Central memory CD8-positive, alpha-beta T cell (primary cell): Measurements from ENCODE around the gene R3HDM4.
"Not testable (repeated sequence)": the region's sequence is repeated elsewhere in the genome, so short reads cannot be mapped to it uniquely, and the experiment has no call there.

ENCODE experiments used
- ATAC-seq: fragments of 150-1000 bp; cut with Tn5 transposase; replicated peaks from 2 replicates; pipeline ENCODE4 v1.10.0; 2022; ENCODE audit warnings: mild to moderate bottlenecking, moderate FRiP score, moderate number of reproducible peaks; ENCODE audit not compliant: poor library complexity, severe bottlenecking; ENCODE audit errors: extremely low read depth
- DNase-seq, 2 donors: peaks; one replicate each; pipeline ENCODE4 v3.0.0; 2021; ENCODE audit warnings: low spot score in 2 of 2
- H3K27ac Mint-ChIP-seq: one replicate; pipeline ENCODE4 v1.8.0; 2022; ENCODE audit warnings: low read depth, mild to moderate bottlenecking, moderate library complexity, mixed read lengths
- H3K27me3 Mint-ChIP-seq: one replicate; pipeline ENCODE4 v1.8.0; 2022; ENCODE audit warnings: mixed read lengths
- H3K36me3 Mint-ChIP-seq: one replicate; pipeline ENCODE4 v1.8.0; 2022; ENCODE audit warnings: mild to moderate bottlenecking, moderate library complexity, mixed read lengths; ENCODE audit not compliant: insufficient read depth
- H3K4me1 Mint-ChIP-seq: one replicate; pipeline ENCODE4 v1.8.0; 2022; ENCODE audit warnings: mixed read lengths
- H3K4me3 Mint-ChIP-seq: one replicate; pipeline ENCODE4 v1.8.0; 2022; ENCODE audit warnings: mild to moderate bottlenecking, moderate library complexity, mixed read lengths
- H3K9me3 Mint-ChIP-seq: one replicate; pipeline ENCODE4 v1.8.0; 2022; ENCODE audit warnings: mixed read lengths

R3HDM4 gene

DNA sequence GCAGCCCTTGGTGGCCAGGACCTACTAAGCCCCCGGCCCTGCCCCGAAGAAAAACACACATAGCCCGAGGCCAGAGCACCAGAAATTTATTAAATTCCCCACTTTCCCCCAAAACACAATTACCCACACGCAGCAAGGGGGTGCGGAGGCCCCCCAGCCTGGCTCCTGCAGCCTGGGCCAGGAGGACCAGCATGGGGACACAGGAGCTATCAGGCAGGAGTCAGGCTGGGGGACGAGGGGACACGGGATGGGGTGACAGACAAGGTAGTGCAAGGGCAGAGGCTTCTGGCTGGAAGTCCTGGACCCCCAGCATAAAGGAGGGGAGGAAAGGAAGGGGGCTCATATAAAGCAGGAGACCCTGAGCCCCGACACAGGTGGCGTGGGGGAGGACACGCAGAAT lies 16.6 kb downstream of the R3HDM4 start:
- peak overlapping the region; percentile 19 for H3K27ac Mint-ChIP-seq
- H3K4me1 Mint-ChIP-seq = peaks cover 19% of the 10 kb centered on the region

GRCh38 chr19:892894-893689 lies 19.9 kb downstream of the R3HDM4 start, which contains the start of the genes MED16 and RNU6-9:
MED16 (minus strand) TSS chr19:893187; CDS start chr19:891131, 2,056 bp downstream.
RNU6-9 (plus strand) TSS chr19:893484.
- Mint-ChIP-seq H3K4me1 (peaks cover 24% of the 10 kb centered on the region), H3K9me3 (no peaks in the 10 kb centered on the region), H3K27ac (peak within 1 kb of the TSS; percentile 100), H3K4me3 (peak within 1 kb of the TSS; percentile 95), H3K27me3 (no peaks in the 10 kb centered on the region), H3K36me3 (peaks cover 41% of the 10 kb centered on the region)
- ATAC-seq (peak; percentile 95), DNase-seq (peak; percentile 80 to 91)

More for the DNA sequence above, 16.6 kb downstream of the R3HDM4 start:
- no peak for ATAC-seq
- no peaks in the 10 kb centered on the region for H3K9me3 Mint-ChIP-seq
- no peaks in the 10 kb centered on the region for H3K27me3 Mint-ChIP-seq
- no peak overlapping the region for H3K4me3 Mint-ChIP-seq
- no peak for DNase-seq
- H3K36me3 Mint-ChIP-seq = peaks cover 48% of the 10 kb centered on the region

GRCh38 chr19:892243-892893 lies 20.7 kb downstream of the R3HDM4 start:
- Mint-ChIP-seq H3K4me3 (peak overlapping the region; percentile 95), H3K27ac (peak overlapping the region; percentile 100), H3K27me3 (no peaks in the 10 kb centered on the region), H3K36me3 (peaks cover 36% of the 10 kb centered on the region), H3K4me1 (peaks cover 24% of the 10 kb centered on the region), H3K9me3 (no peaks in the 10 kb centered on the region)
- DNase-seq = no peak
- ATAC-seq = peak; percentile 6

- Mint-ChIP-seq H3K27ac (peak overlapping the region; percentile 100), H3K36me3 (peaks cover 35% of the 10 kb centered on the region), H3K4me3 (peak overlapping the region; percentile 95), H3K4me1 (peaks cover 24% of the 10 kb centered on the region)
- H3K27me3 Mint-ChIP-seq, ATAC-seq, H3K9me3 Mint-ChIP-seq, DNase-seq: not testable (repeated sequence)
Observed at GRCh38 chr19:891421-892200, 21.4 kb downstream of the R3HDM4 start.

- Mint-ChIP-seq H3K36me3 (peaks cover 29% of the 10 kb centered on the region), H3K9me3 (no peaks in the 10 kb centered on the region), H3K27me3 (no peaks in the 10 kb centered on the region), H3K4me3 (peak overlapping the region; percentile 78), H3K27ac (peak overlapping the region; percentile 76), H3K4me1 (peaks cover 24% of the 10 kb centered on the region)
- ATAC-seq = no peak
- DNase-seq = no peak
Observed at GRCh38 chr19:890831-891230, 22.2 kb downstream of the R3HDM4 start.

DNA sequence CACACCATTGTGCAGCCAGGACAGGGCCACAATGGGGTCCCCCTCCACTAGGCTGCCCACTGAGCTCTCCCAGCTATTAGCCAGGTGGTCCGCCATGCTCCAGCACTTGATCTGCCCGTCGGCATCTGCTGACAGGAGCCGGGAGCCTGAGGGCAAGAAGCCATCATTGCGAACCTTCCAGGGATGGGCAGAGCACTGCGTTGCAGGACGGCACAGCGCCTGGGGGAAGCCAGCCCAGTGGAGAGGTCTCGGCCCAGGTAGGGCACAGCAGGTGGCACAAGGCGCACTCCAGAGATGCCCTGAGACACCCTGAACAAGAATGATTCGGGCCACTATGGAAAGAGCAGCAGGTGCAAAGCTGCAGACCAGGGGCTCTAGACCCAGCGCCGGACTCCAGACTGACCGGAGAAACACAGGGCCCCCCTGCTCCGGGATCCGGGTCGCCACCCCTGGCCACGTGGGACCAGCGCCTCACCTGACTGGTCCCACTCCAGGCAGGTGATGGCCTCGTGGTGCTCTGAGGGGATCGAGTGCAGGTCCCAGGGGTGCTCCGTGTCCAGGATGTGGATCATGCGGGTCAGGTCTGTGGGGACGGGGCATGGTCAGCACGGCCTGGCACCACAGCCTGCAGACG lies 23.2 kb downstream of the R3HDM4 start:
- H3K27me3 Mint-ChIP-seq = no peaks in the 10 kb centered on the region
- H3K4me3 Mint-ChIP-seq = no peak overlapping the region
- H3K27ac Mint-ChIP-seq = no peak overlapping the region
- H3K4me1 Mint-ChIP-seq = peaks cover 24% of the 10 kb centered on the region
- peaks cover 30% of the 10 kb centered on the region for H3K36me3 Mint-ChIP-seq
- H3K9me3 Mint-ChIP-seq = no peaks in the 10 kb centered on the region
- ATAC-seq (no peak), DNase-seq (no peak)

GRCh38 chr19:888581-889385 lies 24.2 kb downstream of the R3HDM4 start:
- DNase-seq = no peak
- no peak for ATAC-seq
- no peaks in the 10 kb centered on the region for H3K9me3 Mint-ChIP-seq
- peaks cover 21% of the 10 kb centered on the region for H3K4me1 Mint-ChIP-seq
- no peak overlapping the region for H3K4me3 Mint-ChIP-seq
- peaks cover 28% of the 10 kb centered on the region for H3K36me3 Mint-ChIP-seq
- no peak overlapping the region for H3K27ac Mint-ChIP-seq
- H3K27me3 Mint-ChIP-seq = no peaks in the 10 kb centered on the region

DNA sequence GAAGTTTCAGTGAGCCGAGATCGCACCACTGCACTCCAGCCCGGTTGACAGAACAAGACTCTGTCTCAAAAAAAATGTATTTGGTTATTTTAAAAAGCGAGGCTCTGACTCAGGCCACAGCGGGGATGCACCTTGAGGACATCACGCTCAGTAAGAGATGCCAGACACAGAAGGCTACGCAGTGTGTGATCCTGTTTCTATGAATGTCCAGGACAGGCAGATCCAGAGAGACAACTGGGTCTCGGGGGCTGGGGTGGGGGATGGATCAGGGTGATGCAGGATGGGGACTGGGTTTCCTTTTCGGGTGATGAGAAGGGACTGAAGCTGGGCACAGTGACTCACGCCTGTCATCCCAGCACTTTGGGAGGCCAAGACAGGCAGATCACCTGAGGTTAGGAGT lies 25.4 kb downstream of the R3HDM4 start:
- Mint-ChIP-seq H3K27ac (no peak overlapping the region), H3K36me3 (peaks cover 19% of the 10 kb centered on the region), H3K27me3 (no peaks in the 10 kb centered on the region), H3K9me3 (no peaks in the 10 kb centered on the region), H3K4me1 (peaks cover 11% of the 10 kb centered on the region), H3K4me3 (no peak overlapping the region)
- DNase-seq = no peak
- ATAC-seq = no peak

GRCh38 chr19:887072-887471 lies 25.9 kb downstream of the R3HDM4 start:
- ATAC-seq (no peak), DNase-seq (no peak)
- no peaks in the 10 kb centered on the region for H3K27me3 Mint-ChIP-seq
- no peak overlapping the region for H3K27ac Mint-ChIP-seq
- peaks cover 7% of the 10 kb centered on the region for H3K4me1 Mint-ChIP-seq
- H3K4me3 Mint-ChIP-seq = no peak overlapping the region
- peaks cover 15% of the 10 kb centered on the region for H3K36me3 Mint-ChIP-seq
- H3K9me3 Mint-ChIP-seq = no peaks in the 10 kb centered on the region

GRCh38 chr19:885536-886224 lies 27.3 kb downstream of the R3HDM4 start:
- Mint-ChIP-seq H3K36me3 (peaks cover 19% of the 10 kb centered on the region), H3K27me3 (no peaks in the 10 kb centered on the region), H3K9me3 (no peaks in the 10 kb centered on the region), H3K4me3 (no peak overlapping the region), H3K4me1 (no peaks in the 10 kb centered on the region), H3K27ac (no peak overlapping the region)
- no peak for ATAC-seq
- no peak for DNase-seq

- DNase-seq (no peak), ATAC-seq (no peak)
- H3K4me3 Mint-ChIP-seq = no peak overlapping the region
- H3K36me3 Mint-ChIP-seq = peaks cover 17% of the 10 kb centered on the region
- H3K27ac Mint-ChIP-seq = no peak overlapping the region
- H3K4me1 Mint-ChIP-seq = no peaks in the 10 kb centered on the region
- no peaks in the 10 kb centered on the region for H3K9me3 Mint-ChIP-seq
- H3K27me3 Mint-ChIP-seq = no peaks in the 10 kb centered on the region
Observed at GRCh38 chr19:884420-885211, 28.4 kb downstream of the R3HDM4 start.
